Hematopoietic multipotent progenitor cell treated with erythropoietin and hydrocortisone succinate and interleukin-3 and kit ligand, for 8 days (in vitro differentiated cells): ENCODE results near the gene BLZF1.
"Not testable (repeated sequence)": the region's sequence is repeated elsewhere in the genome, so short reads cannot be mapped to it uniquely, and the experiment has no call there.

Source experiments
- DNase-seq: peaks from one replicate; pipeline ENCODE4 v3.0.0-alpha.2; 2015

BLZF1 gene

GRCh38 chr1:169361281-169361680 is 6.7 kb upstream of the BLZF1 start:
- DNase-seq = no peak

GRCh38 chr1:169363046-169363730 is 4.8 kb upstream of the BLZF1 start:
- DNase-seq = no peak

GRCh38 chr1:169364948-169365347 is 3.0 kb upstream of the BLZF1 start:
- DNase-seq = no peak

GRCh38 chr1:169367096-169367685 is 804 bp upstream of the BLZF1 start:
- DNase-seq = no peak

GRCh38 chr1:169368406-169368769 is 393 bp downstream of the BLZF1 start:
- DNase-seq = peak; percentile 49

GRCh38 chr1:169371404-169371803 is 3.4 kb downstream of the BLZF1 start:
- peak; percentile 77 for DNase-seq

GRCh38 chr1:169381162-169381561 is 13.2 kb downstream of the BLZF1 start:
- DNase-seq = no peak

GRCh38 chr1:169383449-169383848 is 15.5 kb downstream of the BLZF1 start:
- DNase-seq = no peak

GRCh38 chr1:169387399-169387798 is 19.4 kb downstream of the BLZF1 start:
- no peak for DNase-seq

- DNase-seq = no peak
These were observed 22.3 kb downstream of the BLZF1 start for GRCh38 chr1:169390303-169390702.

GRCh38 chr1:169392406-169392805 is 24.4 kb downstream of the BLZF1 start:
- no peak for DNase-seq

GRCh38 chr1:169395955-169396354 is 28.0 kb downstream of the BLZF1 start:
- DNase-seq = no peak

- not testable (repeated sequence) for DNase-seq
These were observed 34.6 kb downstream of the BLZF1 start for GRCh38 chr1:169402578-169402977.

GRCh38 chr1:169408340-169408739 is 40.3 kb downstream of the BLZF1 start:
- not testable (repeated sequence) for DNase-seq

GRCh38 chr1:169414952-169415351 is 47.0 kb downstream of the BLZF1 start:
- DNase-seq = no peak

- no peak for DNase-seq
These were observed 53.3 kb downstream of the BLZF1 start for GRCh38 chr1:169421309-169421708.

GRCh38 chr1:169426174-169426705 is 58.2 kb downstream of the BLZF1 start:
- no peak for DNase-seq

GRCh38 chr1:169427081-169427641 is 59.2 kb downstream of the BLZF1 start, which contains the start of gene CCDC181:
CCDC181 (minus strand) TSS chr1:169427474; CDS start chr1:169424927, 2,547 bp downstream.
- peak; percentile 7 for DNase-seq
